ENCODE data around the gene ZNF474.

DNA sequence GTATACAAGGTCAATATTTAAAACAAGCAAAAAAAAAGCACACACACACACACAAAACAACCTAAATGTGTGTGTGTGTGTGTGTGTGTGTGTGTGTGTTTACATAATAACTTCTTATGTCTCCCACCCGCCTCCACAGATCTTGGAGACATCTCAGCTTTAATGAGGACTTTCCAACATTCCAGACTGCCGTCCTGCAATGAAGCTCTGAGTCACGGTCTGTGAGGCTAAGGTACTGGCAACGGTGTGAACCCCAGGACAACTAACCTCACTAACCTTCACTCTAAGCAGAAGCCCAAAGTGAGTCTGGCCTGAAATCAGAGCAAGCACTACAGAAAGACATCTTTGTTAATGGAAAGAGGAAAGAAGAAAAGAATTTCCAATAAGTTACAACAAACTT lies 22.3 kb downstream of the ZNF474 start:
- no peak for TF ChIP-seq POLR2A (IDR thresholded peaks at IDR 0.05)
- TF ChIP-seq, protein P1, sequence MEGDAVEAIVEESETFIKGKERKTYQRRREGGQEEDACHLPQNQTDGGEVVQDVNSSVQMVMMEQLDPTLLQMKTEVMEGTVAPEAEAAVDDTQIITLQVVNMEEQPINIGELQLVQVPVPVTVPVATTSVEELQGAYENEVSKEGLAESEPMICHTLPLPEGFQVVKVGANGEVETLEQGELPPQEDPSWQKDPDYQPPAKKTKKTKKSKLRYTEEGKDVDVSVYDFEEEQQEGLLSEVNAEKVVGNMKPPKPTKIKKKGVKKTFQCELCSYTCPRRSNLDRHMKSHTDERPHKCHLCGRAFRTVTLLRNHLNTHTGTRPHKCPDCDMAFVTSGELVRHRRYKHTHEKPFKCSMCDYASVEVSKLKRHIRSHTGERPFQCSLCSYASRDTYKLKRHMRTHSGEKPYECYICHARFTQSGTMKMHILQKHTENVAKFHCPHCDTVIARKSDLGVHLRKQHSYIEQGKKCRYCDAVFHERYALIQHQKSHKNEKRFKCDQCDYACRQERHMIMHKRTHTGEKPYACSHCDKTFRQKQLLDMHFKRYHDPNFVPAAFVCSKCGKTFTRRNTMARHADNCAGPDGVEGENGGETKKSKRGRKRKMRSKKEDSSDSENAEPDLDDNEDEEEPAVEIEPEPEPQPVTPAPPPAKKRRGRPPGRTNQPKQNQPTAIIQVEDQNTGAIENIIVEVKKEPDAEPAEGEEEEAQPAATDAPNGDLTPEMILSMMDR (IDR thresholded peaks at IDR 0.05 in 4 of 5, conservative IDR thresholded peaks at IDR 0.05 in 1 of 5) = no peak
